ENCODE results near the gene STAMBPL1.

The STAMBPL1 gene

DNA sequence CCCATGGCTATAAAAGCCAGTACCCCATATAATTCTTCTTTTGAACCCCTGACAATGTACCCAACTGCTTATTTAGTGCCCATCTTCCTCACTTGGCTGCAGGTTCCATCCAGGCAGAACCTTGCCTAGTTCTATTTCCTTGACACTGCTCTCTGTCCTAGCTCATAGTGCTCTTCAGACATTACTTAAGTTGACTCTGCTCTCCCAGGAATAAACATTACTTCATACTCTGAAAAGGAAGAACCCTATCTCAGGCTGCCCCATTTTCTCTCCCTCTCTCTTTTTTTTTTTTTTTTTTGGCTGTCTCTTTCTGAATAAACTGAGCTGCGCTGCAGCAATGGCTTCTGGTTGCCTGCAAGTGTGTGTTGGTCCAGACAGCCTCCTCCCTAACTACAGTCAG, 51.5 kb downstream of the STAMBPL1 start:
- TF ChIP-seq, protein P1, sequence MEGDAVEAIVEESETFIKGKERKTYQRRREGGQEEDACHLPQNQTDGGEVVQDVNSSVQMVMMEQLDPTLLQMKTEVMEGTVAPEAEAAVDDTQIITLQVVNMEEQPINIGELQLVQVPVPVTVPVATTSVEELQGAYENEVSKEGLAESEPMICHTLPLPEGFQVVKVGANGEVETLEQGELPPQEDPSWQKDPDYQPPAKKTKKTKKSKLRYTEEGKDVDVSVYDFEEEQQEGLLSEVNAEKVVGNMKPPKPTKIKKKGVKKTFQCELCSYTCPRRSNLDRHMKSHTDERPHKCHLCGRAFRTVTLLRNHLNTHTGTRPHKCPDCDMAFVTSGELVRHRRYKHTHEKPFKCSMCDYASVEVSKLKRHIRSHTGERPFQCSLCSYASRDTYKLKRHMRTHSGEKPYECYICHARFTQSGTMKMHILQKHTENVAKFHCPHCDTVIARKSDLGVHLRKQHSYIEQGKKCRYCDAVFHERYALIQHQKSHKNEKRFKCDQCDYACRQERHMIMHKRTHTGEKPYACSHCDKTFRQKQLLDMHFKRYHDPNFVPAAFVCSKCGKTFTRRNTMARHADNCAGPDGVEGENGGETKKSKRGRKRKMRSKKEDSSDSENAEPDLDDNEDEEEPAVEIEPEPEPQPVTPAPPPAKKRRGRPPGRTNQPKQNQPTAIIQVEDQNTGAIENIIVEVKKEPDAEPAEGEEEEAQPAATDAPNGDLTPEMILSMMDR (IDR thresholded peaks at IDR 0.05), result no peak

DNA sequence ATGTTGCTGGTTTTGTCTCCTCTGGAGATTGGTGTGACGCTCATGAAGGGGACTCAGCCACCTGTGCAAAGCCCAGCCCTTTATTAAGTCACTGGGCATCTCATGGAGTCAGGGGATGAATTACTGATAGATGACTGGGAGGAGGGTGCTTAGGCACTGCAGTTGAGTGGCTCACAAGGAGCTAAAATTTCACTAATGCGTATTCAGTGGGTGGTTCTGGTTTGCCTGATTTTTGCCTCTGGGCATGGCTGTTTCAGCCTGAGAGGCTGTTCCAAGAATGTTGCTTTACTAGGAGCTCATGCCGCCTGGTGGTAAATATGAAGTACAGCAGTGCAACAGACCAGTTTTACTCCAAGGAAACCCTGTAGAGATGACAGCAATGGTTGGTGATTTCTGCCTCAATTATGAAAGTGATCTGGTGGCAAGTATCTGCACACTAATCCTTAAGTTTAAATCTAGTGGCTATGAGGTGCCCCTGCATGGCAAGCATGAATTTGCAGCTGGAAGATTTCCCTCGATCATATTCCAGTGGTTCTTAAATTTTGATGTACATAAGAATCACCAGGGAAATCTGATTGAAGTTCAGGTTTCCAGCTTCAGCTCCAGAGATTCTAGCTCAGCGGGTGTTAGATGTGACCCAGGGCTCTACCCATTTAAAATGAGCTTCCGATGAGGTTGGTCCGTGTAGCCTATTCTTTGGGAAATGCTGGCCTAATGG, 52.7 kb downstream of the STAMBPL1 start:
- TF ChIP-seq, protein P1 (IDR thresholded peaks at IDR 0.05), result peak; percentile 69

DNA sequence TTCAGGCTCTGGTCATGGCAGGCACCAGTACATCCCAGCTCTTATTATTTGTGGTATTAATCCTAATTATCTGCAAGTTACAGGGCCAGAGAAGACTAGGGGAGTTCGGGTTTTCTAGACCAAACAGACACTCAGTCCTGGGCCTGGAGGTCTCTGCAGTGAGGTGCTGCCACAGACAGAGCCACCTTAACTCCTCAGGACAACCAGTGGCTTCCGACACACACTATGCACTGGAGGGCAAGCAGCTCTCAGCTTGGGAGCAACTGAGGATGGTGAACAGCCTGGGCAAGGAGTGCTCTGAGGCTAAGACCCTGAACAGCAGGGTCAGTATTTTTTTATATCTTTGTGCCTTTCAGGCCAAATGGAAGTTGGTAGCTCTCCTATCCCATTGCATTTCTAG, 53.5 kb downstream of the STAMBPL1 start:
- TF ChIP-seq, protein P1 (IDR thresholded peaks at IDR 0.05), result no peak

DNA sequence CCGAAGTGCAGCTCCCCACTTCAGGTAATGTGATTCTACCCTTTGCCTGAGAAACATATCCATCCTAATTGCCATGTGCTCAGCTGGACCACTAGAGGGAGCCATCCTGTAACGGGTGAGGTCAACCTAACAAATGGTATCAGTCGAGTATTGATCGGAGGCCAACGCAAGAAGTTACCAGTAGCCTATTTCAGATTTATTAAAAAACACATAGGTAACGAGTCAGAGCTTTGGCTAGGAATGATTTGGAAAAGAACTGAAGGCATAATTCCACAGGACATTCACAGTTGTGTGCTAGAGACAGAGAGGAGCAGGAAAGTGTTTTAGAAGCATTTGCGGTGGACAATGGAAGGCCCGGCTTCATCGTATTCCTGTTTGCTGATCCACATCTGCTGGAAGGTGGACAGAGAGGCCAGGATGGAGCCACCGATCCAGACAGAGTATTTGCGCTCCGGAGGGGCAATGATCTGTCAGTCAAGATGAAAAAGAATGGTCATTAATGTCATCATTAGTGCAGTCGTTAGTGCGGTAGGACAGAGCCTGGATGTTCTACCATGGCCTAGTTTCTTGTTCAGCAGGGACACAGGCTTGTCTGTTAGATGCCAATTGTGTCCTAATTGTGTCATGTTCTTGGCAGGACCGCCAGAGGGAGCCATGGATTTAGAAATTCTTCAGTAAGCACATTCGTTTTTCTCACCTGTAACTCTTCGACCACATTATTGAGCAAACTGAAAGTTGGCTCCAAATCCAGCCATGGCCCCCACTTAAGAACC, 55.0 kb downstream of the STAMBPL1 start:
- TF ChIP-seq, protein P1 (IDR thresholded peaks at IDR 0.05), result peak; percentile 65

DNA sequence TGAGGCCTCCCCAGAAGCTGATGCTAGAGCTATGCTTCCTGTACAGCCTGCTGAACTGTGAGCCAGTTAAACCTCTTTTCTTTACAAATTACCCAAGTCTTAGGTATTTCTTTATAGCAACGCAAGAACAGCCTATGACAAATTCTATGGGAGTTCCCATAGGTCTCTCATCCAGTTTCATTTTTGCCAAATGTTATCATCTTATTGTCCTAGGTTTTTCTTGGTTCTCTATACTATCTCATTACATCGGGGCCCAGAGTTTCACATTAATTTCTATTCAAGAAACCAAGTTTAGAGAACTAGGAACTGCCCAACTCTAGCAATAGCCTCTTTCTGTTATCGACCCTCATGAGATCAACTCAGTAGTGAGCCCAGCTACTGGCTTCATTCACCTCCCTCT, 56.6 kb downstream of the STAMBPL1 start:
- TF ChIP-seq, protein P1 (IDR thresholded peaks at IDR 0.05), result no peak

DNA sequence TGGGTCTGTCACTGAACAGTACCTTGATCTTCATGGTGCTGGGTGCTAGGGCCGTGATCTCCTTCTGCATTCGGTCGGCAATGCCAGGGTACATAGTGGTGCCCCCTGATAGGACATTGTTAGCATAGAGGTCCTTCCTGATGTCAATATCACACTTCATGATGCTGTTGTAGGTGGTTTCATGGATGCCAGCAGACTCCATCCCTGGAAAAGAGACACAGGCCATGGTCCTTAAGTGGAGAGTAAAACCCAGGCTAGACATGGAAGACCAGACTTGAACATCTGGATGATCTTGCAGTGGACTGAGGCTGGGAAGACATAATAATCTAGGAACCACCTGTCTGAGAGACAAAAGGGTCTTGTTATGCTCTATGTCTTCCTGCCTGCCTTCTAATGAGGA, 58.0 kb downstream of the STAMBPL1 start:
- TF ChIP-seq, protein P1 (IDR thresholded peaks at IDR 0.05), result no peak

DNA sequence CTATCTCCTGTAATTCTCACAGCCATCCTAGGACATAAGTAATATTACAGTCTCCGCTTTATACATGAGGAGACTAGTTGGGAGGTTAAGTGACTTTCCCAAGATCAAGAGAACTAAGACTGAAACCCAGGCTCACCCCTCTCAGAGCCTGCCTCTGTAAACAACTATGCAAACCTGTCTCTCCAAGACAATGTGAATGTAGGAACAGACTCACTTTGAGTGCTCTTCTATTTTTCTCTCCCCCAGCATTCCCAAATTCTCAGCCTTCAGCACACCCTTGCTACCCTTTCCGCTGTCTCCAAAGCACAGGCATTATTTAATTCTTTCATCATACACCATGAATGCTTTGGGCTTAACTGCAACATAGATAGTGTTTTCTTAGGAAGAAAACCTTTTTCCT, 58.9 kb downstream of the STAMBPL1 start:
- TF ChIP-seq, protein P1 (IDR thresholded peaks at IDR 0.05), result no peak
